Measurements from ENCODE around the gene BCAR1. TPM values are rescaled to one million over a fixed set of nuclear protein-coding genes. Genes with fewer than 3 reads are reported as not detected.
"Not testable (repeated sequence)": the region's sequence is repeated elsewhere in the genome, so short reads cannot be mapped to it uniquely, and the experiment has no call there.

Gene BCAR1
- total RNA-seq, 5 donors from 2014 or later (not counting 1 experiment from before 2014, with no cell fraction given) = 0.49 to 1.6 (median 0.98) TPM

DNA sequence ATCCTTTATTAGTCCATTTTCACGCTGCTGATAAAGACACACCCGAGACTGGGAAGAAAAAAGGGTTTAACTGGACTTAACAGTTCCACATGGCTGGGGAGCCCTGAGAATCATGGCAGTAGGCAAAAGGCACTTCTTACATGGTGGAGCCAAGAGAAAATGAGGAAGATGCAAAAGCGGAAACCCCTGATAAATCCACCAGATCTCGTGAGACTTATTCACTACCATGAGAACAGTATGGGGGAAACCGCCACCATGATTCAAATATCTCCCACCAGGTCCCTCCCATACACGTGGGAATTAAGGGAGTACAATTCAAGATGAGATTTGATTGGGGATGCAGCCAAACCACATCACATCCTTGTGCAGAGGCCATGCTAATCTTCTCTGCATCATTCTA lies 35.0 kb upstream of the BCAR1 start:
- ATAC-seq (replicated peaks in 1 of 4) = no peak
- DNase-seq = no peak
- no peak overlapping the region for H3K4me3 Mint-ChIP-seq
- 100% methylated on average over 2 of the region's 6 CpGs for WGBS (ENCODE audit: insufficient coverage)
- H3K27ac Mint-ChIP-seq = no peak overlapping the region
- H3K36me3 Mint-ChIP-seq = peaks cover 33% of the 10 kb centered on the region
- H3K9me3 Mint-ChIP-seq = no peaks in the 10 kb centered on the region
- ChIA-PET CTCF (no interaction called here), POLR2A (no interaction called here)
- peaks cover 10 to 21% of the 10 kb centered on the region in 2 donors for H3K27me3 Mint-ChIP-seq
- Histone ChIP-seq H3K9me3 (no peaks in the 10 kb centered on the region), H3K4me1 (ENCODE audit: control insufficient read depth in 1 of 2, extremely low read depth in 1 of 2, insufficient read depth in 2 of 2, low read length in 2 of 2) (peaks cover 3 to 21% of the 10 kb centered on the region in 2 experiments), H3K27ac (ENCODE audit: low read length) (no peak overlapping the region), H3K4me3 (ENCODE audit: control insufficient read depth in 1 of 2, extremely low read depth in 1 of 2, low read length in 1 of 2) (no peak overlapping the region), H3K27me3 (replicated peaks in 1 of 2; ENCODE audit: control insufficient read depth in 2 of 2, extremely low read depth in 1 of 2, insufficient read depth in 2 of 2, low read length in 1 of 2) (peaks cover 0 to 50% of the 10 kb centered on the region in 2 experiments), H3K36me3 (ENCODE audit: control insufficient read depth in 2 of 2, extremely low read depth in 1 of 2, insufficient read depth in 1 of 2, low read length in 1 of 2) (peaks cover 3 to 5% of the 10 kb centered on the region in 2 donors)
- H3K4me1 Mint-ChIP-seq = peaks cover 16 to 24% (median 16%) of the 10 kb centered on the region in 3 donors

GRCh38 chr16:75282466-75283281 lies 31.2 kb upstream of the BCAR1 start:
- POLR2A ChIA-PET = no interaction called here
- peaks cover 0 to 5% of the 10 kb centered on the region in 2 experiments for H3K4me1 ChIP-seq (ENCODE audit: control insufficient read depth in 1 of 2, extremely low read depth in 1 of 2, insufficient read depth in 2 of 2, low read length in 2 of 2)
- H3K36me3 ChIP-seq (ENCODE audit: control insufficient read depth in 2 of 2, extremely low read depth in 1 of 2, insufficient read depth in 1 of 2, low read length in 1 of 2) = peaks cover 0 to 3% of the 10 kb centered on the region in 2 donors
- no peaks in the 10 kb centered on the region for H3K9me3 Mint-ChIP-seq
- H3K27me3 Mint-ChIP-seq = peaks cover 4 to 26% of the 10 kb centered on the region in 2 donors
- no peak overlapping the region for H3K27ac Mint-ChIP-seq
- no peak overlapping the region for H3K4me3 Mint-ChIP-seq
- H3K27me3 ChIP-seq (replicated peaks in 1 of 2; ENCODE audit: control insufficient read depth in 2 of 2, extremely low read depth in 1 of 2, insufficient read depth in 2 of 2, low read length in 1 of 2) = peaks cover 0 to 41% of the 10 kb centered on the region in 2 experiments
- CTCF ChIA-PET = interaction anchor here (0.6 to 1.1 kb wide), 2 partner anchors 29 to 168 kb away, joined by 5 to 7 read pairs; no protein-coding TSS in a partner anchor
- ATAC-seq (replicated peaks in 1 of 4) (no peak), DNase-seq (no peak)
- WGBS (ENCODE audit: insufficient coverage) = 95% methylated on average over 10 of the region's 11 CpGs
- H3K4me1 Mint-ChIP-seq = peaks cover 1 to 6% (median 5%) of the 10 kb centered on the region in 3 donors
- H3K27ac ChIP-seq (ENCODE audit: low read length) = no peak overlapping the region
- no peak overlapping the region for H3K4me3 ChIP-seq (ENCODE audit: control insufficient read depth in 1 of 2, extremely low read depth in 1 of 2, low read length in 1 of 2)
- H3K9me3 ChIP-seq = no peaks in the 10 kb centered on the region
- H3K36me3 Mint-ChIP-seq = peaks cover 20% of the 10 kb centered on the region

GRCh38 chr16:75281826-75282225 lies 30.4 kb upstream of the BCAR1 start:
- H3K36me3 ChIP-seq (ENCODE audit: control insufficient read depth in 2 of 2, extremely low read depth in 1 of 2, insufficient read depth in 1 of 2, low read length in 1 of 2) = peaks cover 0 to 3% of the 10 kb centered on the region in 2 donors
- WGBS (ENCODE audit: insufficient coverage) = 100% methylated on average over 6 of the region's 6 CpGs
- no peak for DNase-seq
- POLR2A ChIA-PET = no interaction called here
- H3K27me3 ChIP-seq (replicated peaks in 1 of 2; ENCODE audit: control insufficient read depth in 2 of 2, extremely low read depth in 1 of 2, insufficient read depth in 2 of 2, low read length in 1 of 2) = peaks cover 0 to 40% of the 10 kb centered on the region in 2 experiments
- H3K9me3 Mint-ChIP-seq = no peaks in the 10 kb centered on the region
- peaks cover 0 to 6% (median 1%) of the 10 kb centered on the region in 3 donors for H3K4me1 Mint-ChIP-seq
- H3K27me3 Mint-ChIP-seq = peaks cover 0 to 31% of the 10 kb centered on the region in 2 donors
- no peak overlapping the region for H3K4me3 ChIP-seq (ENCODE audit: control insufficient read depth in 1 of 2, extremely low read depth in 1 of 2, low read length in 1 of 2)
- H3K9me3 ChIP-seq = no peaks in the 10 kb centered on the region
- no peak for ATAC-seq (replicated peaks in 1 of 4)
- H3K4me1 ChIP-seq (ENCODE audit: control insufficient read depth in 1 of 2, extremely low read depth in 1 of 2, insufficient read depth in 2 of 2, low read length in 2 of 2) = no peaks in the 10 kb centered on the region
- H3K27ac Mint-ChIP-seq = no peak overlapping the region
- H3K4me3 Mint-ChIP-seq = no peak overlapping the region
- CTCF ChIA-PET = interaction anchor here (0.6 kb wide), 2 partner anchors 122 to 168 kb away, joined by 3 to 7 read pairs; no protein-coding TSS in a partner anchor
- H3K36me3 Mint-ChIP-seq = peaks cover 20% of the 10 kb centered on the region
- H3K27ac ChIP-seq (ENCODE audit: low read length) = no peak overlapping the region

DNA sequence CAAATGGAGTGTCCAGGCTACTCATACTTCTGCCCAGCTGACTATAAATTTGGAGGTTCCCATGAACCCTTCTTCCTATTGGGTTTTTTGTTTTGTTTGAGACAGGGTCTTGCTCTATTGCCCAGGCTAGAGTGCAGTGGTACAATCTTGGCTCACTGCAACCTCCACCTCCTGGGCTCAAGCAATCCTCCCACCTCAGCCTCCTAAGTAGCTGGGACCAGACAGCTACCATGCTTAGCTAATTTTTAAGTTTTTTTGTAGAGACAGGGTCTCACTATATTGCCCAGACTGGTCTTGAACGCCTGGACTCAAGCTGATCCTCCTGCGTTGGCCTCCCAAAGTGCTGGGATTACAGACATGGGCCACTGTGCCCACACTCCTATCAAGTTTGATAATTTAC lies 29.6 kb upstream of the BCAR1 start:
- peaks cover 16% of the 10 kb centered on the region for H3K36me3 Mint-ChIP-seq
- DNase-seq; H3K4me1 ChIP-seq (ENCODE audit: control insufficient read depth in 1 of 2, extremely low read depth in 1 of 2, insufficient read depth in 2 of 2, low read length in 2 of 2); H3K9me3 ChIP-seq; ATAC-seq (replicated peaks in 1 of 4); CTCF ChIA-PET; H3K27ac Mint-ChIP-seq; H3K9me3 Mint-ChIP-seq; H3K27ac ChIP-seq (ENCODE audit: low read length); H3K36me3 ChIP-seq (ENCODE audit: control insufficient read depth in 2 of 2, extremely low read depth in 1 of 2, insufficient read depth in 1 of 2, low read length in 1 of 2); POLR2A ChIA-PET; H3K4me3 Mint-ChIP-seq; H3K4me3 ChIP-seq (ENCODE audit: control insufficient read depth in 1 of 2, extremely low read depth in 1 of 2, low read length in 1 of 2); H3K4me1 Mint-ChIP-seq: not testable (repeated sequence)
- WGBS (ENCODE audit: insufficient coverage) = no CpG with 5 or more reads among the region's 2 CpGs
- peaks cover 0 to 31% of the 10 kb centered on the region in 2 donors for H3K27me3 Mint-ChIP-seq
- peaks cover 0 to 43% of the 10 kb centered on the region in 2 experiments for H3K27me3 ChIP-seq (replicated peaks in 1 of 2; ENCODE audit: control insufficient read depth in 2 of 2, extremely low read depth in 1 of 2, insufficient read depth in 2 of 2, low read length in 1 of 2)

DNA sequence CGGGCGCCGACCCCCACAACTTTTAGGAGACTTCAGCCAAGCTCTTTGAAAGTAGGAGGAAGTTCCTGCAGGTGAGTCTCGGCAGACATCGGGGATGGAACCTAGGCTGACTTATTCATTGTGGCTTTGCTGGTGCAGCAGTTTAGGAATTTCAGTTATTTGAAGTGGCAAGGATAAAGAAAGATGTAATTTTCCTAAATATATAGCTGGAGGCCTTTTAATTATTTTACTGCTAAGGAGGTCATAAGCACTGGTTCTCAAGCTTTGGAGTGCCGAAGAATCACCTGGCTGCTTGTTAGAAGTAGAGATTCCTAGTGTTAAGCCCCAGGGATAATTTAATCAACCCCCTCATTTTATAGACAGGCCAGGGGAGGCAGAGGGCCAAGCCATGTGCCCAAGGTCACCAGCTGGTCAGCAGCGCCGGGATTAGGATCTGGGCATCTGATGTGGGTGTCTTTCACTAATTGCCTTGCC lies 28.9 kb upstream of the BCAR1 start:
- no peak overlapping the region for H3K27ac ChIP-seq (ENCODE audit: low read length)
- no peaks in the 10 kb centered on the region for H3K4me1 ChIP-seq (ENCODE audit: control insufficient read depth in 1 of 2, extremely low read depth in 1 of 2, insufficient read depth in 2 of 2, low read length in 2 of 2)
- DNase-seq (no peak), ATAC-seq (replicated peaks in 1 of 4) (no peak)
- peaks cover 0 to 6% (median 1%) of the 10 kb centered on the region in 3 donors for H3K4me1 Mint-ChIP-seq
- no peak overlapping the region for H3K4me3 Mint-ChIP-seq
- H3K27ac Mint-ChIP-seq = no peak overlapping the region
- H3K9me3 ChIP-seq = no peaks in the 10 kb centered on the region
- peaks cover 0 to 31% of the 10 kb centered on the region in 2 donors for H3K27me3 Mint-ChIP-seq
- WGBS (ENCODE audit: insufficient coverage) = 94% methylated on average over 3 of the region's 8 CpGs
- POLR2A ChIA-PET = no interaction called here
- CTCF ChIA-PET = no interaction called here
- H3K4me3 ChIP-seq (ENCODE audit: control insufficient read depth in 1 of 2, extremely low read depth in 1 of 2, low read length in 1 of 2) = no peak overlapping the region
- no peaks in the 10 kb centered on the region for H3K9me3 Mint-ChIP-seq
- H3K27me3 ChIP-seq (replicated peaks in 1 of 2; ENCODE audit: control insufficient read depth in 2 of 2, extremely low read depth in 1 of 2, insufficient read depth in 2 of 2, low read length in 1 of 2) = peaks cover 0 to 45% of the 10 kb centered on the region in 2 experiments
- peaks cover 0 to 3% of the 10 kb centered on the region in 2 donors for H3K36me3 ChIP-seq (ENCODE audit: control insufficient read depth in 2 of 2, extremely low read depth in 1 of 2, insufficient read depth in 1 of 2, low read length in 1 of 2)
- H3K36me3 Mint-ChIP-seq = peaks cover 11% of the 10 kb centered on the region

DNA sequence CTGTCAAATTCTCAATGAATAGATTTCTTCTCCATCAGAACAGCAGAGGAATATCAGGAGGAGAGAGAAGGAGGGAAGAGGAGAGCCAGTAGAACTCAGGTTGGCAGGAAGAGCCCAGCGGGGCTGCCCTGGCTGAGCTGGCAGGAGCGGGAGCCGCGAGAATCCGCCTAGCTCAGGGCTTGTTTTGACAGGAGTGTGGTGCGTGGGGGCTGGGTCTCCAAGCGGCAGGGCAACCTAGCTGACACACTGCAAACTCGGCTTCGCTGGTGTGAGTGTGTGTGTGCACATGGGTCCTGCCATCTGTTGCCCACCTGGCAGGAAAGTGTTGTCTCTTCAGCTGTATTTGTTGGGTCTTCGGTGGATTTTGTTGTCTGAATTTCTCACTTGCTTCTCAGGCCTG lies 27.9 kb upstream of the BCAR1 start:
- Mint-ChIP-seq H3K27ac (no peak overlapping the region), H3K27me3 (peaks cover 4 to 34% of the 10 kb centered on the region in 2 donors)

More for the DNA sequence above, 27.9 kb upstream of the BCAR1 start:
- ChIA-PET POLR2A (no interaction called here), CTCF (interaction anchor here in 1 of 2 donors (0.7 kb wide), 1 partner anchor 18 kb away, joined by 4 read pairs; no protein-coding TSS in a partner anchor)
- H3K36me3 ChIP-seq (ENCODE audit: control insufficient read depth in 2 of 2, extremely low read depth in 1 of 2, insufficient read depth in 1 of 2, low read length in 1 of 2) = peaks cover 0 to 3% of the 10 kb centered on the region in 2 donors
- H3K4me1 Mint-ChIP-seq = peaks cover 5 to 12% (median 6%) of the 10 kb centered on the region in 3 donors
- ATAC-seq (replicated peaks in 1 of 4) (no peak), DNase-seq (no peak)
- 16% methylated on average over 7 of the region's 10 CpGs for WGBS (ENCODE audit: insufficient coverage)
- H3K36me3 Mint-ChIP-seq = peaks cover 7% of the 10 kb centered on the region
- H3K9me3 Mint-ChIP-seq = no peaks in the 10 kb centered on the region
- H3K27me3 ChIP-seq (replicated peaks in 1 of 2; ENCODE audit: control insufficient read depth in 2 of 2, extremely low read depth in 1 of 2, insufficient read depth in 2 of 2, low read length in 1 of 2) = peaks cover 2 to 44% of the 10 kb centered on the region in 2 experiments
- H3K4me1 ChIP-seq (ENCODE audit: control insufficient read depth in 1 of 2, extremely low read depth in 1 of 2, insufficient read depth in 2 of 2, low read length in 2 of 2) = no peaks in the 10 kb centered on the region
- H3K9me3 ChIP-seq = no peaks in the 10 kb centered on the region
- H3K4me3 Mint-ChIP-seq = no peak overlapping the region
- H3K27ac ChIP-seq (ENCODE audit: low read length) = no peak overlapping the region
- no peak overlapping the region for H3K4me3 ChIP-seq (ENCODE audit: control insufficient read depth in 1 of 2, extremely low read depth in 1 of 2, low read length in 1 of 2)
